SK-N-SH treated with all-trans-retinoic acid at 6 μM for 48 hours (cell line): ENCODE data around the gene LRRC8A.

Source experiments
- ATAC-seq: fragments of 200-7000 bp; cut with Tn5 transposase; 3 replicates; pipeline ENCODE4 v1.9.1; 2020; ENCODE audit warnings: mild to moderate bottlenecking, moderate library complexity
- ARNTL ChIP-seq: fragments of 450-650 bp; formaldehyde crosslinking; IDR thresholded peaks from 2 replicates; pipeline ENCODE4 v1.5.0; 2020; ENCODE audit warnings: low read depth, mild to moderate bottlenecking, moderate library complexity, borderline replicate concordance
- BACH2 ChIP-seq: fragments of 250-450 bp; sonication (Bioruptor Pico); IDR thresholded peaks from 2 replicates; pipeline ENCODE4 v1.9.0; 2021; ENCODE audit warnings: mild to moderate bottlenecking, borderline replicate concordance
- CREB5 ChIP-seq: fragments of 250-450 bp; sonication (Bioruptor Pico); IDR thresholded peaks from 2 replicates; pipeline ENCODE4 v1.5.1; 2020; ENCODE audit warnings: low read depth, mild to moderate bottlenecking, moderate library complexity
- CSDC2 ChIP-seq: fragments of 250-450 bp; sonication (Bioruptor Pico); IDR thresholded peaks from 2 replicates; pipeline ENCODE4 v1.5.0; 2020; ENCODE audit warnings: mild to moderate bottlenecking, moderate library complexity
- ESRRG ChIP-seq: fragments of 250-450 bp; sonication (Bioruptor Pico); IDR thresholded peaks from 2 replicates; pipeline ENCODE4 v1.6.1; 2021; ENCODE audit warnings: mild to moderate bottlenecking
- GLIS3 ChIP-seq: fragments of 250-450 bp; sonication (Bioruptor Pico); IDR thresholded peaks from 2 replicates; pipeline ENCODE4 v1.5.0; 2020; ENCODE audit warnings: mild to moderate bottlenecking, moderate library complexity
- ISL1 ChIP-seq: fragments of 250-450 bp; sonication (Bioruptor Pico); IDR thresholded peaks from 2 replicates; pipeline ENCODE4 v2.1.2; 2022; ENCODE audit warnings: mild to moderate bottlenecking, moderate library complexity
- OSR1 ChIP-seq: fragments of 250-450 bp; sonication (Bioruptor Pico); IDR thresholded peaks from 2 replicates; pipeline ENCODE4 v1.8.0; 2022; ENCODE audit warnings: moderate library complexity, mild to moderate bottlenecking, inconsistent platforms
- PATZ1 ChIP-seq: fragments of 250-450 bp; sonication (Bioruptor Pico); IDR thresholded peaks from 2 replicates; pipeline ENCODE4 v1.8.0; 2020; ENCODE audit warnings: mild to moderate bottlenecking, moderate library complexity, borderline replicate concordance
- POU6F1 ChIP-seq: fragments of 250-450 bp; sonication (Bioruptor Pico); IDR thresholded peaks from 2 replicates; pipeline ENCODE4 v1.8.0; 2021; ENCODE audit warnings: low read depth, mild to moderate bottlenecking, moderate library complexity, borderline replicate concordance
- PPARA ChIP-seq: fragments of 250-450 bp; sonication (Bioruptor Pico); IDR thresholded peaks from 2 replicates; pipeline ENCODE4 v1.5.0; 2020; ENCODE audit warnings: mild to moderate bottlenecking, borderline replicate concordance
- RARB ChIP-seq: fragments of 250-450 bp; sonication (Bioruptor Pico); IDR thresholded peaks from 2 replicates; pipeline ENCODE4 v1.8.0; 2021; ENCODE audit warnings: mild to moderate bottlenecking, moderate library complexity
- TCF4 ChIP-seq: fragments of 250-450 bp; sonication (Bioruptor Pico); IDR thresholded peaks from 2 replicates; pipeline ENCODE4 v1.8.0; 2021; ENCODE audit warnings: mild to moderate bottlenecking, moderate library complexity, borderline replicate concordance
- ZC3H10 ChIP-seq: fragments of 250-450 bp; sonication (Bioruptor Pico); IDR thresholded peaks from 2 replicates; pipeline ENCODE4 v1.5.1; 2021; ENCODE audit warnings: mild to moderate bottlenecking, moderate library complexity
- ZFP3 ChIP-seq: fragments of 250-450 bp; sonication (Bioruptor Pico); IDR thresholded peaks from 2 replicates; pipeline ENCODE4 v1.5.0; 2020; ENCODE audit warnings: mild to moderate bottlenecking, moderate library complexity
- ZFP30 ChIP-seq: fragments of 450-650 bp; formaldehyde crosslinking; IDR thresholded peaks from 2 replicates; pipeline ENCODE4 v1.5.0; 2022; ENCODE audit warnings: mild to moderate bottlenecking, moderate library complexity
- ZNF565 ChIP-seq: fragments of 450-650 bp; formaldehyde crosslinking; conservative IDR thresholded peaks from 2 replicates; pipeline ENCODE4 v1.5.0; 2020; ENCODE audit warnings: low read depth, mild to moderate bottlenecking, moderate library complexity
- ZNF8 ChIP-seq: fragments of 450-650 bp; formaldehyde crosslinking; IDR thresholded peaks from 2 replicates; pipeline ENCODE4 v1.5.0; 2020; ENCODE audit warnings: mild to moderate bottlenecking, moderate library complexity
- TF ChIP-seq, protein P1 (sequence below): fragments of 250-450 bp; sonication (Bioruptor Pico); IDR thresholded peaks from 2 replicates; pipeline ENCODE4 v1.5.1; 2021; ENCODE audit warnings: mild to moderate bottlenecking, moderate library complexity
- TF ChIP-seq, protein P2 (sequence below): fragments of 250-450 bp; sonication (Bioruptor Pico); IDR thresholded peaks from 2 replicates; pipeline ENCODE4 v1.5.0; 2020; ENCODE audit warnings: mild to moderate bottlenecking, moderate library complexity

Gene LRRC8A

GRCh38 chr9:128845186-128845931 lies 36.6 kb upstream of the LRRC8A start:
- TF ChIP-seq ZNF565 (CRISPR knock-in tag) (no peak), ZFP30 (CRISPR knock-in tag) (no peak), GLIS3 (CRISPR knock-in tag) (no peak), POU6F1 (CRISPR knock-in tag) (no peak), ISL1 (CRISPR knock-in tag) (no peak), ESRRG (CRISPR knock-in tag) (no peak), ARNTL (CRISPR knock-in tag) (no peak), CSDC2 (no peak), ZC3H10 (CRISPR knock-in tag) (no peak), TCF4 (CRISPR knock-in tag) (no peak), RARB (CRISPR knock-in tag) (no peak), PPARA (CRISPR knock-in tag) (no peak), ZFP3 (CRISPR knock-in tag) (no peak), PATZ1 (CRISPR knock-in tag) (no peak), ZNF8 (CRISPR knock-in tag) (no peak), OSR1 (CRISPR knock-in tag) (no peak), CREB5 (no peak), BACH2 (CRISPR knock-in tag) (no peak)
- TF ChIP-seq, protein P1, sequence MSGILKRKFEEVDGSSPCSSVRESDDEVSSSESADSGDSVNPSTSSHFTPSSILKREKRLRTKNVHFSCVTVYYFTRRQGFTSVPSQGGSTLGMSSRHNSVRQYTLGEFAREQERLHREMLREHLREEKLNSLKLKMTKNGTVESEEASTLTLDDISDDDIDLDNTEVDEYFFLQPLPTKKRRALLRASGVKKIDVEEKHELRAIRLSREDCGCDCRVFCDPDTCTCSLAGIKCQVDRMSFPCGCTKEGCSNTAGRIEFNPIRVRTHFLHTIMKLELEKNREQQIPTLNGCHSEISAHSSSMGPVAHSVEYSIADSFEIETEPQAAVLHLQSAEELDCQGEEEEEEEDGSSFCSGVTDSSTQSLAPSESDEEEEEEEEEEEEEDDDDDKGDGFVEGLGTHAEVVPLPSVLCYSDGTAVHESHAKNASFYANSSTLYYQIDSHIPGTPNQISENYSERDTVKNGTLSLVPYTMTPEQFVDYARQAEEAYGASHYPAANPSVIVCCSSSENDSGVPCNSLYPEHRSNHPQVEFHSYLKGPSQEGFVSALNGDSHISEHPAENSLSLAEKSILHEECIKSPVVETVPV (CRISPR knock-in tag): no peak
- TF ChIP-seq, protein P2, sequence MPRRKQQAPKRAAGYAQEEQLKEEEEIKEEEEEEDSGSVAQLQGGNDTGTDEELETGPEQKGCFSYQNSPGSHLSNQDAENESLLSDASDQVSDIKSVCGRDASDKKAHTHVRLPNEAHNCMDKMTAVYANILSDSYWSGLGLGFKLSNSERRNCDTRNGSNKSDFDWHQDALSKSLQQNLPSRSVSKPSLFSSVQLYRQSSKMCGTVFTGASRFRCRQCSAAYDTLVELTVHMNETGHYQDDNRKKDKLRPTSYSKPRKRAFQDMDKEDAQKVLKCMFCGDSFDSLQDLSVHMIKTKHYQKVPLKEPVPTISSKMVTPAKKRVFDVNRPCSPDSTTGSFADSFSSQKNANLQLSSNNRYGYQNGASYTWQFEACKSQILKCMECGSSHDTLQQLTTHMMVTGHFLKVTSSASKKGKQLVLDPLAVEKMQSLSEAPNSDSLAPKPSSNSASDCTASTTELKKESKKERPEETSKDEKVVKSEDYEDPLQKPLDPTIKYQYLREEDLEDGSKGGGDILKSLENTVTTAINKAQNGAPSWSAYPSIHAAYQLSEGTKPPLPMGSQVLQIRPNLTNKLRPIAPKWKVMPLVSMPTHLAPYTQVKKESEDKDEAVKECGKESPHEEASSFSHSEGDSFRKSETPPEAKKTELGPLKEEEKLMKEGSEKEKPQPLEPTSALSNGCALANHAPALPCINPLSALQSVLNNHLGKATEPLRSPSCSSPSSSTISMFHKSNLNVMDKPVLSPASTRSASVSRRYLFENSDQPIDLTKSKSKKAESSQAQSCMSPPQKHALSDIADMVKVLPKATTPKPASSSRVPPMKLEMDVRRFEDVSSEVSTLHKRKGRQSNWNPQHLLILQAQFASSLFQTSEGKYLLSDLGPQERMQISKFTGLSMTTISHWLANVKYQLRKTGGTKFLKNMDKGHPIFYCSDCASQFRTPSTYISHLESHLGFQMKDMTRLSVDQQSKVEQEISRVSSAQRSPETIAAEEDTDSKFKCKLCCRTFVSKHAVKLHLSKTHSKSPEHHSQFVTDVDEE (CRISPR knock-in tag): no peak
- ATAC-seq: peak; percentile 74

DNA sequence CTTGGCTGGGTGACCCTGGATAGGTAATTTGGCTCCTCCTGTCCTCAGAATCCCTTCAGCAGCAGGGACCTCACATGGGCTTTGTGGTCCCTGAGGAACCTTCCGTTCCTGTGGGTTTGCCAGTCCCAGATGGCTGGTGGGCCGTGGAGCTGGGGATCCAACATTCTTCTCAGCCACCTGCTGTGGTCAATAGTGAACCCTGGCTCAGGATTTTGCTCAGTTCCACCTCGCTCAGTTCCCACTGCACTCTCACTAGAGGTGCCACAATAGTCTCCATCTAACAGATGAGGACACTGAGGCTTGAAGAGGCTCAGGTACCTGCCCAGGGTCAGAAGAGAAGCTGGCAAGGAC lies 35.3 kb upstream of the LRRC8A start:
- TF ChIP-seq POU6F1 (CRISPR knock-in tag): no peak
- TF ChIP-seq CREB5: no peak
- TF ChIP-seq CSDC2: no peak
- TF ChIP-seq, protein P2 (CRISPR knock-in tag): no peak
- no peak for TF ChIP-seq TCF4 (CRISPR knock-in tag)
- TF ChIP-seq ARNTL (CRISPR knock-in tag): no peak
- TF ChIP-seq, all 23 proteins: peak for 0
- no peak for ATAC-seq
